Bronchial epithelial cell (primary cell): Measurements from ENCODE around the gene AP3S2. TPM values are rescaled to one million over a fixed set of nuclear protein-coding genes. Genes with fewer than 3 reads are reported as not detected.

Experiments
- DNase-seq: peaks from one replicate; pipeline ENCODE4 v3.0.0-alpha.2; 2010; ENCODE audit warnings: low read depth
- FAIRE-seq: peaks from 2 replicates; lab custom pipeline; 2011; peaks lifted over from hg19 to GRCh38; lab: Jason Lieb, UNC
- H3K27me3 ChIP-seq: 2 replicates; pipeline ENCODE4 v1.5.1; 2011; ENCODE audit warnings: low read length; ENCODE audit not compliant: control insufficient read depth, insufficient read depth
- H3K36me3 ChIP-seq: 2 replicates; pipeline ENCODE4 v1.5.1; 2011; ENCODE audit warnings: low read length; ENCODE audit not compliant: control insufficient read depth, insufficient read depth
- H3K4me3 ChIP-seq: 2 replicates; pipeline ENCODE4 v1.5.1; 2011; ENCODE audit warnings: mild to moderate bottlenecking, low read depth, low read length, control low read depth
- total RNA-seq: library from RNA; depleted of rRNA; stranded (reverse); fragments of >200 nt; gene quantifications from 2 replicates; pipeline ENCODE4 v1.2.1, GENCODE V29; 2014
- TF ChIP-seq, protein P1 (sequence below): IDR thresholded peaks from 2 replicates; pipeline ENCODE4 v1.5.1; 2011; ENCODE audit warnings: mild to moderate bottlenecking, moderate library complexity, low read length, control low read depth, inconsistent platforms; ENCODE audit not compliant: insufficient read depth, severe bottlenecking

AP3S2 gene
- total RNA-seq, 1 donor from 2014 or later = 51.3 TPM

DNA sequence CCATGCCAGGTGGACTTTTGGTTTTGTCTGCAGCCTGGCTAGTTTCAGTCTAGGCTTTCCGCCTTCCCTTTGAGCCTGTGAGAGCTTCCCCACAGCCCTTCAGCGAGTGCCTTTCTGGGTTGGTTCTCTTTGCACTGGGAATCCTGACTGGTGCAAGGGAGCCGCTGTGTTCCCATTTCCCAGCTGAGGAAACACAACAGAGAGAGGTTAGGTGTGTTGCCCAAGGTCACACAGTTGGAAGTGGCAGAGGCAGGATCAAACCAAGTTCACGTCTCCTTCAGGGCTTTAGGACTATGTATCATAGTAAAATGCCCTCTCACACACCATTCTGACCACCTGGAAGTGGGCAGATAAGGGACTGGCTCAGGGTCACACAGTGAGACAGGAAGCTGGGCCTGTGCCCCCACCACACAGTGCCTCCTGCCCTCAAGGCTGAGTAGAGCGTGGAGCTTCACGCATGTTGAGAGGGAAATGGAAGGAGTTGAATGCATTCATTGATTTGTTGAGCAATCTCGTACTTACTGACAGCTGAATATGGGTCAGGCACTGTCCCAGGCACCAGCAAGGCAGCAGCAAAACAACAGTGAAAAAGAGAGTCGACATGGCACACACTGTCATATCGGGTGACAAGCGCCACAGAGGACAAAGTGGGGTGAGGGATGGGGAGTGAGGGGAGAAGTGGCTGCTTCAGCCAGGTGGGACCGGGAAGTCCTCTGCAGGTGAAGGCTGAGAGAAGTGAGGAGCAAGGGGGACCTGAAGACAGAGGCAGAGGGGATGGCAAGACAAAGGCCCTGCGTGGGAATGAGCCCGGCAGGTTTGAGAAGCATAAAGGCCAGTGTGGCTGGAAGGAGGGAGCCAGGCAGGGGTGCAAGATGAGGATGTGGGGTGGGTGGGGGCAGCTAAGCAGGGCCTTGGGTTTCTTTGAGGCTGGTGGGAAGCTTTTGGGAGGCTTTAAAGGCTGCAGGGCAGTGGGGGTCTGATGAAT is 66.8 kb downstream of the AP3S2 start:
- FAIRE-seq (no peak), DNase-seq (no peak)
- no peaks in the 10 kb centered on the region for H3K27me3 ChIP-seq
- H3K36me3 ChIP-seq = no peaks in the 10 kb centered on the region
- no peak overlapping the region for H3K4me3 ChIP-seq
- TF ChIP-seq, protein P1, sequence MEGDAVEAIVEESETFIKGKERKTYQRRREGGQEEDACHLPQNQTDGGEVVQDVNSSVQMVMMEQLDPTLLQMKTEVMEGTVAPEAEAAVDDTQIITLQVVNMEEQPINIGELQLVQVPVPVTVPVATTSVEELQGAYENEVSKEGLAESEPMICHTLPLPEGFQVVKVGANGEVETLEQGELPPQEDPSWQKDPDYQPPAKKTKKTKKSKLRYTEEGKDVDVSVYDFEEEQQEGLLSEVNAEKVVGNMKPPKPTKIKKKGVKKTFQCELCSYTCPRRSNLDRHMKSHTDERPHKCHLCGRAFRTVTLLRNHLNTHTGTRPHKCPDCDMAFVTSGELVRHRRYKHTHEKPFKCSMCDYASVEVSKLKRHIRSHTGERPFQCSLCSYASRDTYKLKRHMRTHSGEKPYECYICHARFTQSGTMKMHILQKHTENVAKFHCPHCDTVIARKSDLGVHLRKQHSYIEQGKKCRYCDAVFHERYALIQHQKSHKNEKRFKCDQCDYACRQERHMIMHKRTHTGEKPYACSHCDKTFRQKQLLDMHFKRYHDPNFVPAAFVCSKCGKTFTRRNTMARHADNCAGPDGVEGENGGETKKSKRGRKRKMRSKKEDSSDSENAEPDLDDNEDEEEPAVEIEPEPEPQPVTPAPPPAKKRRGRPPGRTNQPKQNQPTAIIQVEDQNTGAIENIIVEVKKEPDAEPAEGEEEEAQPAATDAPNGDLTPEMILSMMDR = no peak

DNA sequence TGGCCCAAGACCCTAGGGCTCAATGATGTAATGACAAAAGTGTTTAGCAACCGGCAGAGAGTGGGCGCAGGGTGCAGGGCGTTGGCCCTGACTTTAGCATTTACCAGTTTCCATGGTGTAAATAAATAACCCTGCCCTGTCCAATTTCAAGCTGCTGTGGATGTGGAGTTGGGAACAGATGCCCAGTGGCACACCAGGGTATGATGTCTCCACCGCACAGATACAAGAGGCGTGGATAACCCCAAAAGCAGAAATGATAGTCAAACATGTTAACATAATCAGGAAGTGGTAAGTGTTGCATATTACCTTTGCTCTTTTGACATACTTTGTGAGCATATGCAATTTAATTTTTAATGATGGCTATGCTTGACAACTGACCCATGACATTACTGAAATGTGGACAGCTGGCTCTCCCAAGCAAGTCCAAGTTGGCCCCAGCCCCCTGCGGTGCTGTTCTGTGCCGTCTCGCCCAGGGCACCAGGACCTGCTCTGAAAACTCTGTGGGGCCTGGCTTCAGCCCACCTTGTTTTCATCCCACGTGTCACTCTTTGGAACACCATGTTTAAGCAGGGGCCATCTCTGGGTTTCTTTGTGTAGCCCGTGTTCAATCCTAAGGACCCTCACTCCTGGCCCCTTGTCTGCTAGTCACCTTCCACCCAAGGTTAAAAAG is 68.4 kb downstream of the AP3S2 start:
- TF ChIP-seq, protein P1 = no peak
- Histone ChIP-seq H3K27me3 (no peaks in the 10 kb centered on the region), H3K4me3 (no peak overlapping the region), H3K36me3 (no peaks in the 10 kb centered on the region)
- DNase-seq = no peak
- FAIRE-seq = no peak

DNA sequence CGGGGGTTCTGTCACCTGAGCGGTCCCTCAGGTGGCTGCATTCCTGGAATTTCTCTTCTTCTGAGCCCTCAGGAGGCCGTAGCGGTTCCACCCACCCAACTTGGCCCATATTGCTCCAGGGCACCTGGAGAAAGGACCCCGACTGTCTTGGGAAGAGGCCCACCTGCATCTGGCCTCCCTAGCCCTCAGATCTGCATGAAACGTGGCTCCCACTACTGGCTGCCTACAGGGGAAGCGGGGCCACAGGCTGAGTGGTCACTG is 69.3 kb downstream of the AP3S2 start:
- Histone ChIP-seq H3K36me3 (no peaks in the 10 kb centered on the region), H3K27me3 (no peaks in the 10 kb centered on the region), H3K4me3 (no peak overlapping the region)
- FAIRE-seq (no peak), DNase-seq (no peak)
- TF ChIP-seq, protein P1 = no peak

DNA sequence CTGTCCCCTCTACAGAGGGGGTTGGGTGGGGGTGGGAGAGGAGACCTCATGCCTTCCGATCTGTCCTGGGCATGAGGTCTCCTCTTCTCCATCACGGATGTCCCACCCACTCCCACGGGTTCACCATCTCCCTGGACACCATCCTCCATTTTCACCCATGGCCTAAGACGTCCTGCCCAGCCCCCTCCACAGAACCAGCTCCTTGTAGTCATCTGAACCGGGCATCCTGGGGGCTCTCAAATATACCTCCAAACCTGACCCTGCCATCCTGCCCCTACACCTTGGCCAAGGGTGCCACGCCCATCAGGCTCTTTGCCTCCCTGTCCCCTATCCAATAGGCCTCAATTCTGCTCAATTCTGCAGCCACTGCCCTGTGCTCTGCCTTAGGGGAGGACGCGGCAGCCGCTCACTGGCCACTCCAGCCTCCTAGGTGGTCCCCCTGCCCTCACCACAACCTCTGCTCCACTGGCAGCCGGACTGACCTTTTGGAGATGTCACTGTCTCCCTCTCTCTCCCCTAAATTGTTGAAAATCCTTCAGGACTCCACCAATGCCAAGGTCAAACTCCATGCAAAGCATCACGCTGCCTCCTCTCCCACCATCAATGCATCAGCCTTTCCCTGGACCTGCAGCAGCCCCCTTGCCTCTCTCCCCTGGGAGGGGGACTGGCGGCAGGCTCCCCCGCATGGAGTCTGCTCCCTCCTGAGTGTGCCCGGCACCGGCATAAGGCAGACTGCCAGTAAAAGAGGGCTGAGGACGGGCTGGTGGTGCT is 69.8 kb downstream of the AP3S2 start:
- H3K27me3 ChIP-seq = no peaks in the 10 kb centered on the region
- no peak for DNase-seq
- H3K4me3 ChIP-seq = no peak overlapping the region
- TF ChIP-seq, protein P1 = no peak
- H3K36me3 ChIP-seq = no peaks in the 10 kb centered on the region
- no peak for FAIRE-seq

DNA sequence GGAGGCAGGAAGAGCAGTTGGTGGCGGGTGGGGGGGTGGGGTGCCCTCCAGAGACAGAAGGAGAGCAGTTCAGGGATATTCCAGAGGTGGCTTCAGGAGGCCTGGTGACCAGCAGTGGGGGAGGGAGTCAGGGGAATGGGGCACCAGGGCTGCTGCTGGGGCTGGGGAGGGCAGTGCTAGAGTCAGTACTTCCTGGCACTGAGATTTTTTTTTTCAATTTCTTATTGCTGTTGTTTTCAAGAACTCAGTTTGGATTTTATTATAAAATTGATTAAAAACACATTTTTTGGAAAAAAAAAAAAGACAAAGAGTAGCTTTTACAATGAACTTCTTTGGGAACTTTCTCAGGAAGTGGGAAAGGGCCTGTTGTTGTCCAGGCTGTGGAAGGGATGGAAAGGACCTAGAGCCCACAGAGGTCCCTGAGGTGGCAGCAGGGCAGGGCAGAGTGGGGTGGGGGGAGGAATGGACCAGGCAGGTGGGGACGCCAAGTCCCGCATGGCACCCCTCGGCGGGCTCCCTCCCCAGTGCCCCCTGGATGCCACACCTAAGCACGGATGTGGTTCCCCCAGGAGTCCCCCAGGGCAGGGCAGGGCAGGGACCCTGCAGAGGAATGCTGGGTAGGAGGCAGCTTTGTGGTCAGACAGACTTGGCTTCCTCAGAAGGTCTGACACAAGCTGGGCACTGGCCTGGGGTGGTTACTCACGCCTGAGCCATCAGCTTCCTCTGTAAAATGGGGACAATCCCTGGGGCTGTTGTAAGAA is 70.7 kb downstream of the AP3S2 start:
- no peak overlapping the region for H3K4me3 ChIP-seq
- DNase-seq (peak; percentile 37), FAIRE-seq (no peak)
- TF ChIP-seq, protein P1 = no peak
- no peaks in the 10 kb centered on the region for H3K36me3 ChIP-seq
- no peaks in the 10 kb centered on the region for H3K27me3 ChIP-seq
